Neutrophil (primary cell): Measurements from ENCODE around the gene NPLOC4.

Experiments
- H3K27ac ChIP-seq: fragments of 200-600 bp; sonication (generic); 2 replicates; pipeline ENCODE4 v1.5.1; 2016; ENCODE audit warnings: mild to moderate bottlenecking, moderate library complexity
- H3K27me3 ChIP-seq: fragments of 200-600 bp; sonication (generic); 2 replicates; pipeline ENCODE4 v1.6.0; 2016; ENCODE audit warnings: mild to moderate bottlenecking
- H3K36me3 ChIP-seq: fragments of 200-600 bp; sonication (generic); 2 replicates; pipeline ENCODE4 v1.5.1; 2017
- H3K4me1 ChIP-seq, 2 experiments: fragments of 200-600 bp in 1 of 2; sonication (generic) in 1 of 2; 1 replicate in 1 of 2; 2 replicates in 1 of 2; pipeline versions ENCODE4 v1.5.1 to v1.6.1; 2013 to 2016; ENCODE audit warnings: low read depth in 1 of 2, low read length in 1 of 2, mild to moderate bottlenecking in 1 of 2, moderate library complexity in 1 of 2; ENCODE audit not compliant: control insufficient read depth in 1 of 2, insufficient read depth in 1 of 2
- H3K4me3 ChIP-seq, 2 experiments: fragments of 200-600 bp in 1 of 2; sonication (generic) in 1 of 2; 1 replicate in 1 of 2; 2 replicates in 1 of 2; pipeline ENCODE4 v1.5.1; 2013 to 2016; ENCODE audit warnings: low read depth in 1 of 2, low read length in 1 of 2, mild to moderate bottlenecking in 1 of 2, moderate library complexity in 1 of 2
- H3K9me3 ChIP-seq: fragments of 200-600 bp; sonication (generic); 2 replicates; pipeline ENCODE4 v1.5.1; 2016
- TF ChIP-seq, protein P1 (sequence below): fragments of 200-600 bp; sonication (generic); IDR thresholded peaks from 2 replicates; pipeline ENCODE4 v1.5.1; 2016; ENCODE audit warnings: antibody characterized with exemption

The NPLOC4 gene

DNA sequence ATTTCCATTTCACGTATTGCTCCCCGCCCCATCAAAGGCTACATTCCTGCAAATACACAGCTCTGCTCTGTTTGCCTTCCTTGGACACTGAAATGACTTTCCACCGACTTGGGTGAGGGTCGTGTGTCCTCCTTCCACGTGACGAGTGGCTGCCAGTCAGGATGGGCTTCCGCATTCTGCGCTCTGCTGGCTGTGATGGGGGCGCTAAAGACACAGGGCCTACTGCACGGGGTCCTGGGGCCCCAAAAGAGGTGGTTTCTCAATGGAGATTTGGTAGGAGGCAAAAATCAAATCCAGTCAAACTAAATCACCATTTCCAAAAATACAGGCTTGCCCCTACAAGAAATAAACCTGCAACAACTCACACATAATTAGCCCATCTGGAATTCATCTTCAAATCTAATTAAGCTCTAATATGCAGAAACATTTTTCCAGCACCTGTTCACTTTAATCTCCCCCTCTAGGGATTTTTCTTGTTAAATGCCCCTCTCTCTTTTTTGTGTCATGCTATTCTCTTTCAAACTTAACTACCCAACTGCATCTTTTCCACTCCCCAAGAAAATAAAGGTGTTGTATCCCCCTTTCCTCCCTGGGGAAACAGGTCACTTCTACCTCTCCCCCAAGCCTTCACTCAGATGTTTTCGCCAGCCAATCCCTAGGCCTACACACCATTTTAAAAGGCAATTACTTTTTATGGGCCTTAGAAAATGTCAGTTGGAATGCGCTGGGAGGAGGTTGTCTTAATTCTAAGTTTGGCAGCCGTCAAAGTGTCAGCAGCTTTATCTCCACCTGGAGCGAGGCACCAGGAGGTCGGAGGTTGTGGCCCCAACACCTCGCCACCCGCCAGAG, 62.9 kb downstream of the NPLOC4 start:
- TF ChIP-seq, protein P1, sequence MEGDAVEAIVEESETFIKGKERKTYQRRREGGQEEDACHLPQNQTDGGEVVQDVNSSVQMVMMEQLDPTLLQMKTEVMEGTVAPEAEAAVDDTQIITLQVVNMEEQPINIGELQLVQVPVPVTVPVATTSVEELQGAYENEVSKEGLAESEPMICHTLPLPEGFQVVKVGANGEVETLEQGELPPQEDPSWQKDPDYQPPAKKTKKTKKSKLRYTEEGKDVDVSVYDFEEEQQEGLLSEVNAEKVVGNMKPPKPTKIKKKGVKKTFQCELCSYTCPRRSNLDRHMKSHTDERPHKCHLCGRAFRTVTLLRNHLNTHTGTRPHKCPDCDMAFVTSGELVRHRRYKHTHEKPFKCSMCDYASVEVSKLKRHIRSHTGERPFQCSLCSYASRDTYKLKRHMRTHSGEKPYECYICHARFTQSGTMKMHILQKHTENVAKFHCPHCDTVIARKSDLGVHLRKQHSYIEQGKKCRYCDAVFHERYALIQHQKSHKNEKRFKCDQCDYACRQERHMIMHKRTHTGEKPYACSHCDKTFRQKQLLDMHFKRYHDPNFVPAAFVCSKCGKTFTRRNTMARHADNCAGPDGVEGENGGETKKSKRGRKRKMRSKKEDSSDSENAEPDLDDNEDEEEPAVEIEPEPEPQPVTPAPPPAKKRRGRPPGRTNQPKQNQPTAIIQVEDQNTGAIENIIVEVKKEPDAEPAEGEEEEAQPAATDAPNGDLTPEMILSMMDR: no peak
- no peak overlapping the region for H3K4me3 ChIP-seq
- peaks cover 67% of the 10 kb centered on the region for H3K36me3 ChIP-seq
- H3K4me1 ChIP-seq: peaks cover 18 to 21% of the 10 kb centered on the region in 2 experiments
- no peaks in the 10 kb centered on the region for H3K27me3 ChIP-seq
- no peaks in the 10 kb centered on the region for H3K9me3 ChIP-seq
- no peak overlapping the region for H3K27ac ChIP-seq

GRCh38 chr17:81572563-81573168, 64.2 kb downstream of the NPLOC4 start:
- TF ChIP-seq, protein P1: no peak
- peaks cover 79% of the 10 kb centered on the region for H3K36me3 ChIP-seq
- H3K27me3 ChIP-seq: no peaks in the 10 kb centered on the region
- H3K4me1 ChIP-seq: peaks cover 10 to 11% of the 10 kb centered on the region in 2 experiments
- H3K4me3 ChIP-seq: no peak overlapping the region
- H3K9me3 ChIP-seq: no peaks in the 10 kb centered on the region
- H3K27ac ChIP-seq: no peak overlapping the region

DNA sequence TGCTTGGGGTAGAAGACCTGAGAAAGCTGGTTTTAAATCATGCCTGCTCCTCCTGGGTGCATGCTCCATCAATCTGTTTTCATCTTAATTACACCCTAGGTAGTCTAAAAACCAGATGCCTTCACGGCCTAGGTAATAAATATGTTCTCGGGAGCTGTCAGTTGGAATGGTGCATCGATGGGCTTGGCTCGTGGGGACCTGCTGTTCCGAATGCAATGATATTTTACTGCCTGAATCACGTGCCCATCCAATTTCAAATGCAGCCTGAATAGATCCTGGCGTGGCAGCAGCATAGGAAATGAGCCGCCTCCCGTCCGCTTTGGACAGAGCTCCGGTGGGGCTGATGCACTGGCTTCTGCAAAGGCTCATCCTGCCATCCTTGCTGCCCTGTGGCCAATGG, 65.9 kb downstream of the NPLOC4 start:
- Histone ChIP-seq H3K27ac (no peak overlapping the region), H3K27me3 (no peaks in the 10 kb centered on the region), H3K9me3 (no peaks in the 10 kb centered on the region), H3K4me1 (no peaks in the 10 kb centered on the region), H3K4me3 (no peak overlapping the region), H3K36me3 (peaks cover 93% of the 10 kb centered on the region)
- TF ChIP-seq, protein P1: no peak

DNA sequence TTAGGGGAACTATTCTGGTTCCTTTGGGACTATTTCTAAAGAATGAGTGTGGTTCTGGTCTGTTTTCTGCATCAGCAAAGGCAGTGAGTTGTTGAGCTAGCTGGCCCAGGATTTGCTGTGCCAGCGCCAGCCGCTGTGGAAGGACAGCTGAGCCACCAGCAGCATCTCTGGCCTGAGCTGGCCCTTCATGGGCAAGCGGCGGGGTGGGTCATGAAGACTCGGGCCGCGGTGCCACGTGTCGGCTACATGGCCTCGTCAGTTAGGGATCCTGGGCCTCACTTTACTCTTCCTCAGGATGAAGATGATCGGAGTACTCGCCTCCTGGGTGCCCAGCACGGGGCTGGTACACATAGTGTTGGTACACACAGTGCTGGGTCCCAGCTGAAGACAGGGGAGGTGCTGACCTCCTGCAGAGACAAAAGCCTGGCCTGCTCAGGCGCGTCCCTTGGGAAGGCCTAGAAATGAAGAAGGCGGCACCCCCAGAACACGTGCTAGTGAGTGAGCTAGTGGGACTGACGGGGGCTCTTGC, 66.9 kb downstream of the NPLOC4 start:
- peaks cover 93% of the 10 kb centered on the region for H3K36me3 ChIP-seq
- TF ChIP-seq, protein P1: no peak

DNA sequence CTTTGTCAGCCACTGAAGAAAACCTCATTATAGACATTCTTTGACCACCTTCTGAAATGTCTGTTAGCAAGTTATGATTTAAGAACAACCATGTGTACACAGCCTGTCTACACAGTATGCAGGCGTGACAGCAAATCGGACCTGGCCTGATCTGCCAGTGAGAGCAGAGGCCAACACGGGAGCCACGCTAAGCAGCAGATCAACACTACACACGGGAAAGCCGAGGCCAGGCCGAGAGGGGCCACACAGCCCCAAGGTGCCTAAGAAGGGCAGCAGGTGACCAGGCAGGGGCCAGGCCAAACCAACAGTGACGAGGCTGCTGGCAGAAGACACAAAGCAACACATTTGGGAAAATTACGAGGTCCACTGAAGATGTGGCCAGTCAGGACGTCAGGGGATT, 68.5 kb downstream of the NPLOC4 start:
- Histone ChIP-seq H3K36me3 (peaks cover 91% of the 10 kb centered on the region), H3K27me3 (no peaks in the 10 kb centered on the region), H3K4me3 (no peak overlapping the region), H3K9me3 (no peaks in the 10 kb centered on the region), H3K27ac (no peak overlapping the region), H3K4me1 (peaks cover 9 to 12% of the 10 kb centered on the region in 2 experiments)
- TF ChIP-seq, protein P1: no peak

More for the DNA sequence above, 66.9 kb downstream of the NPLOC4 start:
- Histone ChIP-seq H3K4me1 (no peaks in the 10 kb centered on the region), H3K27me3 (no peaks in the 10 kb centered on the region), H3K9me3 (no peaks in the 10 kb centered on the region), H3K4me3 (no peak overlapping the region), H3K27ac (no peak overlapping the region)
